GM12864 (cell line): ENCODE data around the gene LYRM4.
"Not testable (repeated sequence)": the region's sequence is repeated elsewhere in the genome, so short reads cannot be mapped to it uniquely, and the experiment has no call there.

Experiments
- DNase-seq: peaks from one replicate; pipeline ENCODE4 v3.0.0-alpha.2; 2011; ENCODE audit warnings: low read depth
- H3K4me3 ChIP-seq: 2 replicates; pipeline ENCODE4 v1.5.1; 2011; ENCODE audit warnings: mild to moderate bottlenecking, low read depth, low read length, control low read depth
- CTCF ChIP-seq: IDR thresholded peaks from 2 replicates; pipeline ENCODE4 v1.5.1; 2011; ENCODE audit warnings: low read depth, mild to moderate bottlenecking, moderate library complexity, low read length, control low read depth, inconsistent platforms; ENCODE audit errors: missing control alignments

LYRM4 gene

DNA sequence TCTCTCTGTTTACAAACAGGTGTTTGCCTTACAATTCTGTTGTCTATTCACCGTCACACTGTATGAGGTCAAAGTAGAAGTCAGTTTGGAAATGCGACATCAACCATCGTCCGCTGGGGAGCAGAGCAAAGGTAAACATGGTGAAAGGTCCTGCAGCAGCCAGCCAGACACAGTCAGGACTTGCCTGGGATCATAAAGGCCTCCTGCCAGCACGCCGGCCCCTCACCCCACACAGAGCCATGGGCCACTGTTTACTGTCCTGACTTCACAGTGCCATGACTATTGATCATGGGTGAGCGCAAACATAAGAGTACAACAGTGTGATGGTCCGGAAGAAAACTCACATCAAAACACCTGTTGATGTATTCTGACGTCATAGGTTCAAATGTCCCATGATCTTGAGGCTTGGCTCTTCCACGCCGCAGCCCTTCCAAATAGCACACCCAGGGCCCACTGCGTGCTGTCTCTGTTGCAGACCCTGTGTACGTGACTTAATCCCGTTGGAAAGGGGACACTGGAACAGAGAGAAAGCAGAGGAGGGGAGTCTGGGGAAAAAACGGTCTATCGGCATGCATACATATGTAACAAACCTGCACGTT, 192.5 kb downstream of the LYRM4 start:
- TF ChIP-seq CTCF, result no peak
- H3K4me3 ChIP-seq, result no peak overlapping the region
- no peak for DNase-seq

DNA sequence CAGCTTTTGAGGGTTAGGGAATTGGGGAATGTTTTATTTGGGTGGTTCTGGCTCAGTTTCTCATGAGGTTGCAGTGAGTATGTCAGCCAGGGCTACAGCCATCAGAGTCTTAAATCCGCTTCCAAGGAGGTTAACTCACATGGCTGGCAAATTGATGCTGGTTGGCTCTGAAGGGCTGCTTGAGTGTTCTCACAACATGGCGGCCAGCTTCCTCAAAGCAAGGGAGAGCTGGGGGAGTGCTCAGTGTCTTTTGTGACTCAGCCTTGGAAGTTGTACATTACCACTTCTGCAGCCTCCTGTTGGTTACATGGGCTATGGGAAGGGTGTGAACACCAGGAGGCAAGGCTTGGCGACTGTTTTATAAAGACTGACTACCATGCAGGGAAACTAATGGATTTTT, 193.4 kb downstream of the LYRM4 start:
- no peak overlapping the region for H3K4me3 ChIP-seq
- no peak for TF ChIP-seq CTCF
- DNase-seq, result no peak

DNA sequence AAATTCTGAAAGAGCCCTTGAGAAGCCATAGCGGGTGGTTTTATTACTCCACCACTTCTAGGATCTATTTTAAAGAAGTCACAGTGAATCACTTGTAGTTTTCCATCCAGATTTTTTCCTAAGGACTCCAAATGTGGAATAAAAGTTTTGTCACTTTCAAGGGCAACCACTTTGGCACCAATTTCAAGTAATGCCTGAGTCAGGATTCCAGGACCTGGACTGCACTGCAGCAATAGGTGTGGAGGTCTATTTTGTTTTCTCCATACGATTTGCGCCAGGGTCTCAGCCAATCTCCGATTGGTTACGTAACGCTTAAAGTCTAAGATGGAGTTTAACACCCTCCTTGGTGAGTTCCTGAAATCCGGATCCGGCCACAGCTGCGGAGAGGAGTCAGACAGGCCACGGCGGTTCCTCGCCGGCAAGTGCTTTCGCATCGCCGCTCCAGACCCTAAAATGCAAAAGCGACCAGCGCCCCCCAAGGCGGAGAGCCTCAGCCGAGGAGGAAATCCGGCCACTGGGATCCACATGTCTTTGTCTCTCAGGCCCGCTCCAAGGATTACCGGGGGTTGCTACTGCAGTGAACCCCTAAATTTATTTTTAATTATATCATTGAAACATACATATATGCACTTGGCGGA, 194.2 kb downstream of the LYRM4 start:
- DNase-seq, result no peak
- TF ChIP-seq CTCF, result no peak
- H3K4me3 ChIP-seq, result no peak overlapping the region

GRCh38 chr6:5063617-5064016, 197.1 kb downstream of the LYRM4 start:
- TF ChIP-seq CTCF, result no peak
- no peak overlapping the region for H3K4me3 ChIP-seq

GRCh38 chr6:5061152-5061551, 199.6 kb downstream of the LYRM4 start:
- no peak for DNase-seq
- no peak overlapping the region for H3K4me3 ChIP-seq
- no peak for TF ChIP-seq CTCF

More at GRCh38 chr6:5063617-5064016, 197.1 kb downstream of the LYRM4 start:
- DNase-seq, result no peak

GRCh38 chr6:5060439-5060838, 200.3 kb downstream of the LYRM4 start:
- DNase-seq, H3K4me3 ChIP-seq: not testable (repeated sequence)

DNA sequence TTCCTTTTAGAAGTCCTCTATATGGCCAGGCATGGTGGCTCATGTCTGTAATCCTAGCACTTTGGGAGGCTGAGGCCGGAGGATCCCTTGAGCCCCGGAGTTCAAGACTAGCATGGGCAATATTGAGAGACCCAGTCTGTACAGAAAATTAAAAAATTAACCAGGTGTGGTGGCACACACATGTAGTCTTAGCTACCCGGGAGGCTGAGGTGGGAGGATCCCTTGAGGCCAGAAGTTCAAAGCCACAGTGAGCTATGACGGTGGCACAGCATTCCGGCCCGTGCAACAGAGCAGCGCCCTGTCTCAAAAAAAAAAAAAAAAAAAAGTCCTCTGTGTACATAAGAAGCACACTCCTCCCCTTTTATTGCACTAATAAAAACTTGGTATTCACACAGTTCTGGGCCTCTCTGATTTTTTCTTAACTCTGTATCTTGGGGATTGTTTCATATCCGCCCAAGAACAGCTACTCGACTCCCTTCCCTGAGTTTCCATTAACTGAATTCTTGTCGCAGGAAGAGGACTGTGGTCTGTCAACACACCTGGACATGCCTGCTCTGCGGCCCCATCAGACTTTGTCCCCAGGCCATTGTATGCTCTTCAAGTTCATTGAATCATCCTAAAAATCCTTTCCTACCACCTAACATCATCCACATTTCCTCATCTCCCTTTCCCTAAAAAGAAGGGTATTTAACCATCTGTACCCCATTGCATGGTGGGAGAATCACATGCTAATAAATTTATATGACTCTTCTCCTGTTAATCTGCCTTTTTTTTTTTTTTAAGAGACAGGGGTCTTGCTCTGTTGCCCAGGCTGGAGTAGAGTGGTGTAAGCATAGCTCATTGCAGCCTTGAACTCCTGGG, 201.5 kb downstream of the LYRM4 start:
- no peak overlapping the region for H3K4me3 ChIP-seq

More for the DNA sequence above, 201.5 kb downstream of the LYRM4 start:
- no peak for DNase-seq
- TF ChIP-seq CTCF, result no peak
